Motor neuron (in vitro differentiated cells): ENCODE measurements around the gene RDX. TPM values are rescaled to one million over a fixed set of nuclear protein-coding genes. Genes with fewer than 3 reads are reported as not detected.
"Not testable (repeated sequence)": the region's sequence is repeated elsewhere in the genome, so short reads cannot be mapped to it uniquely, and the experiment has no call there.

Source experiments
- ATAC-seq, 8 experiments: fragments of 200-7000 bp; cut with Tn5 transposase; replicated peaks in 6 of 8; 2 replicates each; pipeline ENCODE4 v1.8.0; 2021; ENCODE audit warnings: mild to moderate bottlenecking in 8 of 8, moderate library complexity in 8 of 8
- H3K27ac ChIP-seq, 2 donors: fragments of 250-450 bp; sonication (Bioruptor Pico); 2 replicates each; pipeline ENCODE4 v1.9.0; 2021; ENCODE audit warnings: antibody characterized with exemption in 2 of 2, mild to moderate bottlenecking in 2 of 2, moderate library complexity in 1 of 2
- H3K4me1 ChIP-seq, 2 donors: fragments of 250-450 bp; sonication (Bioruptor Pico); replicated peaks in 1 of 2; 2 replicates each; pipeline ENCODE4 v1.6.1; 2021; ENCODE audit warnings: antibody characterized with exemption in 2 of 2, mild to moderate bottlenecking in 2 of 2, moderate library complexity in 1 of 2
- H3K4me3 ChIP-seq, 5 donors: fragments of 250-450 bp; sonication (Bioruptor Pico); 2 replicates each; pipeline ENCODE4 v1.9.0; 2021; ENCODE audit warnings: antibody characterized with exemption in 5 of 5, mild to moderate bottlenecking in 5 of 5, moderate library complexity in 4 of 5
- WGBS, 10 experiments: fragments of 450-650 bp; shearing (Covaris generic); methylation state at CpG; one replicate each; pipeline ENCODE4 v1.0.0; 2022; 5-methylcytosine and 5-hydroxymethylcytosine counted together
- in situ Hi-C, 9 experiments: fragments of 400-800 bp; cut with MboI; loops; one replicate each; pipeline ENCODE4 v1.15.0; 2021; ENCODE audit warnings: low sequenced_read_pairs in 9 of 9, low pct_unique_long_range_greater_than_20kb in 2 of 9; ENCODE audit not compliant: unreplicated experiment in 9 of 9
- total RNA-seq, 8 experiments: library from RNA; unstranded; fragments of 300-600 nt; gene quantifications; 2 replicates each; pipeline versions ENCODE4 v1.2.3 to v1.2.4, GENCODE V29; 2022

RDX gene
- total RNA-seq, 8 experiments from 2014 or later: 40.4 to 122 (median 52.9) TPM

DNA sequence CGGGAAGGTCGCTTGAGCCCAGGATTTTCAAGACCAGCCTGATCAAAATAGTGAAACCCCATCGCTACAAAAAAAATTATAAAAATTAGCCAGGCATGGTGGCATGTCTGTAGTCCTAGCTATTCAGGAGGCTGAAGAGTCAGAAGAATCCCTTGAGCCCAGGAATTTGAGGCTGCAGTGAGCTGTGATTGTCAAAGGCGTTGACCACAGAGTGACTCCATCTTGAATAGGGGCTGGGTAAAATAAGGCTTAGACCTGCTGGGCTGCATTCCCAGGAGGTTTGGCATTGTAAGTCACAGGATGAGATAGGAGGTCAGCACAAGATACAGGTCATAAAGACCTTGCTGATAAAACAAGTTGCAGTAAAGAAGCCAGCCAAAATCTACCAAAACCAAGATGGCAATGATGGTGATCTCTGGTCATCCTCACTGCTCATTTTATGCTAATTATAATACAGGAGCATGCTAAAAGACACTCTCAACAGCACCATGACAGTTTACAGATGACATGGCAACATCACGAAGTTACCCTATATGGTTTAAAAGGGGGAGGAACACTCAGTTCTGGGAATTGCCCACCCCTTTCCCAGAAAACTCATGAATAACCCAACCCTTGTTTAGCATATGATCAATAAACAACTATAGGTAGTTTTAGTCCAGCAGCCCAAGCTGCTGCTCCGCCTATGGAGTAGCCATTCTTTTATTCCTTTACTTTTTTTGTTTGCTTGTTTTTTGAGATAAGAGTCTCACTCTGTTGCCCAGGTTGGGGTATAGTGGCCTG is 2.8 kb upstream of the RDX start:
- in situ Hi-C loops: no loop called here
- Histone ChIP-seq H3K4me1 (peaks cover 4 to 8% of the 10 kb centered on the region in 2 donors), H3K27ac (no peak overlapping the region), H3K4me3 (no peak overlapping the region)
- 89 to 100% (median 98%) methylated on average over 2 to 5 of the region's 6 CpGs; no CpG with 5 or more reads in 2 of the 10 experiments for WGBS, 10 experiments
- ATAC-seq: no peak

- ATAC-seq: no peak
- in situ Hi-C loops: no loop called here
- peaks cover 9 to 13% of the 10 kb centered on the region in 2 donors for H3K4me1 ChIP-seq
- WGBS, 10 experiments: 44 to 100% (median 87%) methylated on average over 1 to 5 of the region's 5 CpGs; no CpG with 5 or more reads in 1 of the 10 experiments
- H3K27ac ChIP-seq: no peak overlapping the region
- no peak overlapping the region for H3K4me3 ChIP-seq
These were observed 1.9 kb upstream of the RDX start for GRCh38 chr11:110298301-110298765.

GRCh38 chr11:110297726-110298300 is 1.4 kb upstream of the RDX start:
- Histone ChIP-seq H3K4me1 (peaks cover 9 to 13% of the 10 kb centered on the region in 2 donors), H3K27ac (no peak overlapping the region), H3K4me3 (no peak overlapping the region)
- in situ Hi-C loops: no loop called here
- WGBS, 10 experiments: 64 to 100% (median 84%) methylated on average over 2 to 3 of the region's 3 CpGs; no CpG with 5 or more reads in 3 of the 10 experiments
- no peak for ATAC-seq

DNA sequence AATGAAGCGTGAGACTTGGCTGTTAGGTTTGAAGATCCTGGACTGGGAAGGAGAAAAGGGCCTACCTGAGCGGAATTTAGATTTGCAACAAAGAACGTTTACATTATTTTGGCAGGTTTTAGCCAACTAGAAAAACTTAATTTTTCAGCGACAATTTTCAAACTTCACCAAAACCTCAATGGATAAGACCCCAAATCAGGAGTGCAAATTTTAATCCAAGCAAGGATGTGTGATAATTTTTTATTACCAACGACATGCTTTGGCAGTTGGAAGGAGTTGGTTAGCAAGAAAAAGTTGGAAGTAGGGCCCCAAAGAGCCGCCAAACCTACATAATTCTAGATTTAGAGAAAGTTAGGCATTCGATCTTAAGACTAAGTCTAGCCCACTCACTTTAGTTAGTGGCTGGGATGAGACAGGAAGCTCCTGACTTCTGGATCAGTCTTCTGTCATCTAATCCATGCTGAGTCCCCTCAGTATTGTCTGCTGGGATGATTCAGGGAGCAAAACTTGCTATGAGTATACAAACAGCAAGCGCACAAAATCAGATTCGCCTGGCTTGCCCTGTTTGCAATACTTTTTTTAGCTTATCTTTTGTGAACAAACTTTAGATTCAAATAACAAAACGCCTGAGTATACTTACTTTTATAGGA is 787 bp upstream of the RDX start:
- peak overlapping the region; percentile 61 to 100 (median 79) for H3K4me3 ChIP-seq
- ATAC-seq: no peak
- 0 to 80% (median 36%) methylated on average over 1 to 10 of the region's 10 CpGs for WGBS, 10 experiments
- peak overlapping the region in 1 of 2 donors; percentile 96 for H3K27ac ChIP-seq
- H3K4me1 ChIP-seq: peaks cover 9 to 13% of the 10 kb centered on the region in 2 donors
- in situ Hi-C loops: no loop called here

DNA sequence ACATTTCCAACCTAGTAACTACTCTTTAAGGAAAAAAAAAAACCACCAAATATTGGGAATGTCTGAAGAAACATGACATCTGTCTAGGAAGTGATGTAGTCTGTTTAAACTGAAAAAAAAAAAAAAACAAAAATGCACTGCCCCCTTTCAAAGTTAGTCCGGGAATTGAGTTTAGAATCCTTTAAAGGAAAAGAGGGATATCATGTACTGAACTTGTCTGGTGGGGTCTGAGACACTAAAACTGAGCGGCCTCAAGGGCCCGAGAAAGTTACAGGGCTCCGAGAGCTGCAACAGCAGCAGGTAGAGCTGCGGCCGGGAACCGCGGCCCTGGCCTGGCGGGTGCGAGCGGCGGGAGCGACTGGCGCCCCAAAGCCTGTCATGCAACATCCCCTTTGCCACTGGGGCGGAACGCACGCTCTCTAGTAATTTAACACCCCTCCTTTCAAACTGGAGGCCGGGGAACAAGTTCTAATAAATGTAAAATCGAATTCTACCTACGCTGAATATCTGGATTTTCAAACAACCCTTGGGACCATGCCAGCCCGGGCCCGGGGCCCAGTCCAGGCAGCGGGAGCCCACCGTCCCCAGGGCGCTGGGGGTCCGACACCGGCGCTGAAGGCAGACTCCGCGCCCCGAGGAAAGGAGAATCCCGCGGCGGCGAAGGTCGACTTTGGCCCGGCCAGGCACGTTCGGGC is 736 bp downstream of the RDX start:
- Histone ChIP-seq H3K27ac (peak overlapping the region; percentile 80 to 96), H3K4me1 (peaks cover 9 to 13% of the 10 kb centered on the region in 2 donors), H3K4me3 (peak overlapping the region; percentile 61 to 100 (median 79))
- 0 to 2% (median 0%) methylated on average over 1 to 20 of the region's 39 CpGs; no CpG with 5 or more reads in 1 of the 10 experiments for WGBS, 10 experiments
- peak; percentile 35 to 50 (median 46) for ATAC-seq
- in situ Hi-C loops: no loop called here

DNA sequence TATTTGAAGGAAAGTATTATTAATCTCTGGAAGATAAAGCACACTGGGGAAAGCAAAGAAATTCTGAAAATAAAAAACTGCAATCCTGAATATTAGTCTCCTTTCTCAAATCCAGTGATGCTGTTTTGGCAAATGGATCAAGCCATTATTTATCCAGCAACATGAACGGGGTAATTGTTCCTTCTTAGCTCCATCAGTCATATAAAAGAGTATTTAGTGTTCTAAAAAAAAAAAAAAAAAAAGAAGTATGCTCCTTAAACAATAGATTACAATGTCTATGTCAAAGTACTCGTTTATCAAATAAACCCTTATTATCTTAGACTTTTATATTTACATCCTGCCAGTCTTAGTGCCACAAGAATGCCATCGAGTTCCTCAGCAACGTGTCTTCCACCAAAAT is 1.3 kb downstream of the RDX start:
- in situ Hi-C loops: no loop called here
- H3K27ac ChIP-seq: no peak overlapping the region
- ATAC-seq: no peak

GRCh38 chr11:110294509-110294908 is 1.9 kb downstream of the RDX start:
- 10 to 64% (median 14%) methylated on average over 4 to 6 of the region's 6 CpGs for WGBS, 10 experiments
- in situ Hi-C loops: no loop called here
- Histone ChIP-seq H3K4me1 (peaks cover 9 to 13% of the 10 kb centered on the region in 2 donors), H3K4me3 (peak overlapping the region; percentile 61 to 100 (median 79)), H3K27ac (no peak overlapping the region)
- no peak for ATAC-seq

More for the DNA sequence above, 1.3 kb downstream of the RDX start:
- WGBS, 10 experiments: 0 to 14% (median 0%) methylated on average over 1 to 4 of the region's 4 CpGs; no CpG with 5 or more reads in 1 of the 10 experiments
- peaks cover 9 to 13% of the 10 kb centered on the region in 2 donors for H3K4me1 ChIP-seq
- H3K4me3 ChIP-seq: peak overlapping the region; percentile 61 to 100 (median 79)

DNA sequence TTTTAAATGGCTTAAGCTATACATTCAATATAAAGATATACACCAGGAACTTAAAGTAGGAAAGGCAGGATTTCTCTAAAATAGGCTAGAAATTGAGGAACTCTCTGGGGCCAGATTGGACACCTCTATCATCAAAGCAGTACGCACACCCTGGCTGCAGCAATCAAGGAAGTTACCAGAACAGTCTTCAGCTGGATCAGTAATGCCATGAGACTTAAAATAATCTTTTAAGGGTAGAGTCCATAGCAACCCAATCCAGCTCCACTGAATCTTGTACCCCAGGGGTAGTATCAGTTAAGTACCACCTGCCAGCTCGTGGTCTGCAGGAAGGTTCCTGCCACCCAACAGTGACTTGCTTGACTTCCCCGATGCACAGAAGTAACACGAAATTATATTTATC is 3.0 kb downstream of the RDX start:
- in situ Hi-C loops: no loop called here
- H3K4me3 ChIP-seq: no peak overlapping the region
- no peak for ATAC-seq
- H3K27ac ChIP-seq: no peak overlapping the region
- H3K4me1 ChIP-seq: peaks cover 9 to 13% of the 10 kb centered on the region in 2 donors
- WGBS, 10 experiments: 78 to 100% (median 93%) methylated on average over 1 to 4 of the region's 4 CpGs; no CpG with 5 or more reads in 3 of the 10 experiments

DNA sequence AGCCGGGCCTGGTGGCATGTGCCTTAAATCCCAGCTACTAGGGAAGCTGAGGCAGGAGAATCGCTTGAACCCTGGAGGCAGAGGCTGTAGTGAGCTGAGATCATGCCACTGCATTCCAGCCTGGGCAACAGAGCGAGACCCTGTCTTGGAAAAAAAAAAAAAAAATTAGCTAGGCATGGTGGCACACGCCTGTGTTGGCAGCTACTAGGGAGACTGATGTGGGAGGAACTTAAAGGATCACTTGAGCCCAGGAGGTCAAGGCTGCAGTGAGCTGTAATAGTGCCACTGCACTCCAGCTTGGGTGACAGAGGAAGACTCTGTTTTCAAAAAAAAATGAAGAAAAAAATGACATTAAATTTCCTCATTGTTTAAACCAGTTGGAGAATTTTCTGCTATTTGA is 4.3 kb downstream of the RDX start:
- H3K27ac ChIP-seq, in situ Hi-C loops, ATAC-seq, H3K4me3 ChIP-seq: not testable (repeated sequence)
- peaks cover 9 to 13% of the 10 kb centered on the region in 2 donors for H3K4me1 ChIP-seq
- WGBS, 10 experiments: 60 to 100% (median 100%) methylated on average over 1 to 2 of the region's 4 CpGs; no CpG with 5 or more reads in 3 of the 10 experiments

DNA sequence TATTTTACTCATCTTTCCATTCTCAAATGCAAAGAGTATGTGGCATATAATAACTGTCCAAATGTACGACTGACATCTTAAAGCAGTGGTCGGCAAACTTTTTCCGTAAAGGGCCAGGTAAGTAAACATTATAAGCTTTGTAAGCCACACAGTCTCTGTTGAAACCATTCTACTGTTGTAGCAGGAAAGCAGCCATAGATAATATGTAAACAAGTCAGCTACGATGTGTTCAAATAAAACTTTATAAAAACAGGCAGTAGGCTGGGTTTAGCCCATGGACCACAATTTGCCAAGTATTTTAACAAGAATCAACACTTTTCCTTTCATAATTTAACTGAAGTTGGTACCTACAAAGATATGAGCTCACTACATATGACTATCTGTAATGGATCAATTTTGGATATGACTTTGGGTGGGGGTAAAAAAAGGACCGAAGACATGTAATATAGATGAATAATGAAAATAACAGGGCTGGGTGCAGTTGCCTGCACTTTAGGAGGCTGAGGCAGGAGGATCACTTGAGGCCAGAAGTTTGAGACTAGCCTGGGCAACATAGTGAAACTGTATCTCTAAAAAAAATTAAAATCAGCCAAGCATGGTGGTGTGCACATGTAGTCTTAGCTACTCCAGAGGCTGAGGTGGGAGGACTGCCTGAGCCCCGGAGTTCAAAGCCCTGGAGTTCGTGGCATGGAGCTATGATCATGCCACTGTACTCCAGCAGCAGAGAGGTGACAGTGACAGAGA is 5.7 kb downstream of the RDX start:
- Histone ChIP-seq H3K4me1 (peaks cover 13 to 14% of the 10 kb centered on the region in 2 donors), H3K27ac (no peak overlapping the region), H3K4me3 (no peak overlapping the region)
- in situ Hi-C loops: no loop called here
- ATAC-seq: no peak
- 88 to 100% (median 98%) methylated on average over 1 to 7 of the region's 7 CpGs for WGBS, 10 experiments

DNA sequence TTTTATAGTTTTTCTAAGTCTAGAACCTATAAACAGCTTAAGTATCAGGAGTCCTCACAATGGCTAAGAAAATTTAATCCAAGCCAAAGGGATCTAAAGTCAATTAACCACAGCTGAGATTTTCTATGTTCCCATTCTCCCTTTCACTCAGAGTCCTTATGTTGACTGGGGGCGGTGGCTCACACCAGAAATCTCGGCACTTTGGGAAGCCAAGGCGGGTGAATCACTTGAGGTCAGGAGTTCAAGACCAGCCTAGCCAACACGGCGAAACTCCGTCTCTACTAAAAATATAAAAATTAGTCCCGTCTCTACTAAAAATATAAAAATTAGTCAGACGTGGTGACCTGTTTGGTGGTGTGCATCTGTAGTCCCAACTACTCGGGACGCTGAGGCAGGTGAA is 6.9 kb downstream of the RDX start:
- no peak overlapping the region for H3K27ac ChIP-seq
- no peak overlapping the region for H3K4me3 ChIP-seq
- 79 to 100% (median 100%) methylated on average over 2 to 6 of the region's 10 CpGs; no CpG with 5 or more reads in 3 of the 10 experiments for WGBS, 10 experiments
- no peak for ATAC-seq
- peaks cover 8 to 14% of the 10 kb centered on the region in 2 donors for H3K4me1 ChIP-seq
- in situ Hi-C loops: no loop called here

GRCh38 chr11:110287537-110287936 is 8.9 kb downstream of the RDX start:
- Histone ChIP-seq H3K4me1 (peaks cover 0 to 8% of the 10 kb centered on the region in 2 donors), H3K4me3 (no peak overlapping the region), H3K27ac (no peak overlapping the region)
- in situ Hi-C loops: no loop called here
- 86 to 100% (median 100%) methylated on average over 1 of the region's 1 CpG; no CpG with 5 or more reads in 4 of the 10 experiments for WGBS, 10 experiments
- ATAC-seq: no peak
